GM12878 (cell line): ENCODE data around the gene TRAPPC2B. TPM values are rescaled to one million over a fixed set of nuclear protein-coding genes. Genes with fewer than 3 reads are reported as not detected.
A peak's percentile ranks its signal among the peaks of the same experiment; 100 is the strongest.

Source experiments
- ATAC-seq: fragments of 200-7000 bp; cut with Tn5 transposase; 3 replicates; pipeline ENCODE4 v1.9.1; 2020; ENCODE audit warnings: mild to moderate bottlenecking, moderate library complexity
- Bru-seq: library from RNA; stranded (reverse); fragments of 400-500 nt; gene quantifications from one replicate; lab custom pipeline; 2021; lab: Mats Ljungman, UMichigan
- BruChase-seq, 2 experiments: library from RNA; stranded (reverse); fragments of 400-500 nt; gene quantifications; one replicate each; lab custom pipeline; 2021; lab: Mats Ljungman, UMichigan
- BruUV-seq: library from RNA; stranded (reverse); fragments of 400-500 nt; replicated peaks from 2 replicates; lab custom pipeline; 2021; lab: Mats Ljungman, UMichigan
- CTCF ChIA-PET: fragments of 300-600 bp; sonication (Branson Sonifier 250); formaldehyde crosslinking; extraction: SDS; loops from one replicate; lab custom pipeline; 2021; ENCODE audit warnings: inconsistent platforms; lab: Yijun Ruan, JAX
- POLR2A ChIA-PET: fragments of 350-600 bp; formaldehyde crosslinking; extraction: SDS; loops from one replicate; lab custom pipeline; 2021; ENCODE audit warnings: inconsistent platforms; lab: Charles Lee
- RAD21 ChIA-PET: fragments of 300-600 bp; sonication (Branson Sonifier 250); formaldehyde crosslinking; loops from one replicate; lab custom pipeline; 2023; ENCODE audit warnings: antibody characterized with exemption; ENCODE audit not compliant: unreplicated experiment; lab: Charles Lee
- SMC1A ChIA-PET: fragments of 300-600 bp; sonication (Branson Sonifier 250); formaldehyde crosslinking; loops from one replicate; lab custom pipeline; 2023; ENCODE audit not compliant: unreplicated experiment, uncharacterized antibody; lab: Charles Lee
- DNase-seq: peaks from one replicate; pipeline ENCODE4 v3.0.0-alpha.2; 2011; ENCODE audit warnings: low read depth, low spot score
- FAIRE-seq: peaks from 3 replicates; lab custom pipeline; 2011; peaks lifted over from hg19 to GRCh38; lab: Jason Lieb, UNC
- H2AFZ ChIP-seq: 2 replicates; pipeline ENCODE4 v1.6.0; 2011; ENCODE audit warnings: low read depth, low read length, control low read depth; ENCODE audit not compliant: control insufficient read depth
- H3K27ac ChIP-seq: 2 replicates; pipeline ENCODE4 v1.5.1; 2011; ENCODE audit warnings: control low read depth; ENCODE audit not compliant: control insufficient read depth, insufficient read depth
- H3K27me3 ChIP-seq, 2 experiments: replicated peaks in 1 of 2; 2 replicates each; pipeline versions ENCODE4 v1.6.0 to v1.6.1; 2011; ENCODE audit warnings: low read length in 1 of 2; ENCODE audit not compliant: control insufficient read depth in 2 of 2, insufficient read depth in 2 of 2
- H3K36me3 ChIP-seq, 2 experiments: 2 replicates each; pipeline ENCODE4 v1.5.1; 2011; ENCODE audit warnings: low read length in 1 of 2; ENCODE audit not compliant: control insufficient read depth in 2 of 2, insufficient read depth in 2 of 2
- H3K4me1 ChIP-seq: 2 replicates; pipeline ENCODE4 v1.6.1; 2011; ENCODE audit warnings: mild to moderate bottlenecking, low read length, moderate library complexity, mixed read lengths; ENCODE audit not compliant: control insufficient read depth, insufficient read depth
- H3K4me2 ChIP-seq: 2 replicates; pipeline ENCODE4 v1.6.0; 2011; ENCODE audit warnings: control low read depth; ENCODE audit not compliant: control insufficient read depth, insufficient read depth
- H3K4me3 ChIP-seq: fragments of 200-600 bp; sonication (generic); 2 replicates; pipeline ENCODE4 v1.5.1; 2016
- H3K79me2 ChIP-seq: 2 replicates; pipeline ENCODE4 v1.6.0; 2011; ENCODE audit warnings: low read length; ENCODE audit not compliant: control insufficient read depth, insufficient read depth
- H3K9ac ChIP-seq: 2 replicates; pipeline ENCODE4 v1.8.0; 2011; ENCODE audit warnings: low read length, control low read depth, mixed read lengths; ENCODE audit not compliant: control insufficient read depth, insufficient read depth
- H3K9me3 ChIP-seq: replicated peaks from 3 replicates; pipeline ENCODE4 v1.5.1; 2011; ENCODE audit warnings: mild to moderate bottlenecking, low read length; ENCODE audit not compliant: control insufficient read depth, insufficient read depth
- H4K20me1 ChIP-seq: 2 replicates; pipeline ENCODE4 v1.6.0; 2011; ENCODE audit not compliant: control insufficient read depth, insufficient read depth
- CHD4 ChIP-seq: fragments of 200-600 bp; sonication (generic); IDR thresholded peaks from 2 replicates; pipeline ENCODE4 v1.6.1; 2016; ENCODE audit warnings: mild to moderate bottlenecking
- ETV6 ChIP-seq, 2 experiments: fragments of 450-650 bp in 1 of 2; IDR thresholded peaks in 1 of 2; conservative IDR thresholded peaks in 1 of 2; 2 replicates each; pipeline ENCODE4 v1.6.1; 2014; ENCODE audit warnings: antibody characterized with exemption in 1 of 2, borderline replicate concordance in 1 of 2, low read depth in 1 of 2, mild to moderate bottlenecking in 1 of 2, moderate library complexity in 1 of 2
- HDAC2 ChIP-seq: fragments of 200-600 bp; sonication (generic); IDR thresholded peaks from 2 replicates; pipeline ENCODE4 v1.6.1; 2017
- HDAC6 ChIP-seq: fragments of 200-600 bp; sonication (generic); IDR thresholded peaks from one replicate; pipeline ENCODE4 v1.8.0; 2017; ENCODE audit warnings: antibody characterized with exemption; ENCODE audit not compliant: unreplicated experiment
- MTA2 ChIP-seq: fragments of 450-650 bp; IDR thresholded peaks from 2 replicates; pipeline ENCODE4 v1.6.1; 2016; ENCODE audit warnings: low read depth, mild to moderate bottlenecking, moderate library complexity
- NFXL1 ChIP-seq: fragments of 450-650 bp; IDR thresholded peaks from 2 replicates; pipeline ENCODE4 v1.6.1; 2017; ENCODE audit warnings: antibody characterized with exemption, mild to moderate bottlenecking, borderline replicate concordance
- RELB ChIP-seq: fragments of 450-650 bp; IDR thresholded peaks from 2 replicates; pipeline ENCODE4 v1.6.1; 2017; ENCODE audit warnings: low read depth, mild to moderate bottlenecking, moderate library complexity
- SMARCA5 ChIP-seq: fragments of 450-650 bp; IDR thresholded peaks from 2 replicates; pipeline ENCODE4 v1.6.1; 2017; ENCODE audit warnings: mild to moderate bottlenecking
- SPI1 ChIP-seq: IDR thresholded peaks from 2 replicates; pipeline ENCODE4 v1.6.1; 2011; ENCODE audit warnings: low read depth, mild to moderate bottlenecking, low read length, moderate library complexity, borderline replicate concordance; ENCODE audit not compliant: insufficient read depth
- ZBTB4 ChIP-seq: fragments of 450-650 bp; formaldehyde crosslinking; IDR thresholded peaks from 2 replicates; pipeline ENCODE4 v1.4.0; 2022; ENCODE audit warnings: mild to moderate bottlenecking, moderate library complexity
- WGBS: methylation state at CpG from one replicate; pipeline ENCODE4 v1.1.6; 2016; ENCODE audit warnings: low lambda C conversion rate; ENCODE audit not compliant: insufficient replicate concordance, insufficient coverage; ENCODE audit errors: missing lambda C conversion rate; 5-methylcytosine and 5-hydroxymethylcytosine counted together
- in situ Hi-C: fragments of 300-500 bp; cut with MboI; formaldehyde crosslinking; loops from 9 replicates; pipeline ENCODE4 v1.14.3; 2018; ENCODE audit warnings: mixed read lengths
- intact Hi-C: fragments of 100-400 bp; cut with micrococcal nuclease; formaldehyde crosslinking; loops from one replicate; pipeline ENCODE4 v1.14.2; 2022; ENCODE audit not compliant: unreplicated experiment
- long read RNA-seq, 2 experiments: library from polyadenylated mRNA; unstranded; transcript quantifications; one replicate each; pipeline ENCODE4 v2.0.0, GENCODE V29; 2019 to 2020
- polyA minus RNA-seq, 3 experiments: library from RNA; depleted of rRNA, polyadenylated mRNA; stranded (reverse); fragments of >200 nt; gene quantifications; 2 replicates each; pipeline ENCODE4 v1.2.3, GENCODE V29; 2011
- polyA plus RNA-seq, 11 experiments: library from polyadenylated mRNA; depleted of rRNA in 4 of 11; unstranded in 6 of 11; stranded (reverse) in 5 of 11; fragments of >200 nt; fragmentation: Nextera tagmentation in 4 of 11; fragmentation: Illumina TruSeq in 1 of 11; extraction: Ambion mirVana in 4 of 11; extraction: Trizol in 1 of 11; gene quantifications; 1 replicate in 1 of 11; 2 replicates in 10 of 11; pipeline versions ENCODE4 v1.2.1 to v1.2.3, GENCODE V29; 2011 to 2016; ENCODE audit warnings: inconsistent platforms in 2 of 11, missing spikeins in 2 of 11, low read depth in 1 of 11
- total RNA-seq, 4 experiments: library from RNA; depleted of rRNA in 3 of 4; stranded (reverse); fragments of >200 nt in 3 of 4; fragmentation: Illumina TruSeq in 1 of 4; extraction: Trizol in 1 of 4; gene quantifications; 2 replicates each; pipeline versions ENCODE4 v1.2.1 to v1.2.3, GENCODE V29; 2013 to 2021

Gene TRAPPC2B
- 14.0 and 19.6 TPM in 2 replicates for total RNA-seq (2013; cell fraction: nucleolus; rRNA removed)
- total RNA-seq (2014; rRNA removed) = 15.0 and 18.5 TPM in 2 replicates
- total RNA-seq (2014; rRNA removed; fragmentation: Illumina TruSeq; extraction: Trizol) = 21.9 and 22.2 TPM in 2 replicates
- total RNA-seq (2021) = 8.7 and 10.6 TPM in 2 replicates
- polyA plus RNA-seq (2011; ENCODE audit: low read depth) = 10.3 TPM
- 24.5 and 29.6 TPM in 2 replicates for polyA plus RNA-seq (2011; rRNA removed)
- 17.1 and 25.0 TPM in 2 replicates for polyA plus RNA-seq (2011; cell fraction: cytosol; rRNA removed)
- polyA plus RNA-seq (2011; cell fraction: nucleus; rRNA removed) = 7.9 and 8.2 TPM in 2 replicates
- 16.2 and 17.2 TPM in 2 replicates for polyA plus RNA-seq (2012)
- polyA plus RNA-seq (2014; fragmentation: Illumina TruSeq; extraction: Trizol) = 9.9 and 21.5 TPM in 2 replicates
- 10 to 100 TPM; 71.0 to 86.4 TPM for polyA plus RNA-seq (2014; fragmentation: Nextera tagmentation; extraction: Ambion mirVana)
- polyA plus RNA-seq (2014; rRNA removed) = 18.5 and 26.6 TPM in 2 replicates
- polyA plus RNA-seq (2016; fragmentation: Nextera tagmentation; extraction: Ambion mirVana) = 10 to 100 TPM; 37.9 to 40.4 TPM
- 7.3 and 9.9 TPM in 2 replicates for polyA minus RNA-seq (2011; rRNA and poly(A)+ RNA removed)
- 4.8 and 5.6 TPM in 2 replicates for polyA minus RNA-seq (2011; cell fraction: cytosol; rRNA and poly(A)+ RNA removed)
- 2.2 and 3.9 TPM in 2 replicates for polyA minus RNA-seq (2011; cell fraction: nucleus; rRNA and poly(A)+ RNA removed)
- Bru-seq, nascent RNA = percentile 90 among the genes with signal in this experiment
- percentile 76 among the genes with signal in this experiment for BruChase-seq, experiment 1, labeled RNA remaining after a 6-hour chase
- BruChase-seq, experiment 2, labeled RNA remaining after a 2-hour chase = percentile 88 among the genes with signal in this experiment
- long read RNA-seq, experiment 1, transcript TRAPPC2B-201 (2 exons, 732 nt) = major isoform, 6 of 6 reads
- long read RNA-seq, experiment 1, partial matches to known transcripts = 0 of 6 reads
- long read RNA-seq, experiment 1, other reads (novel, unspliced or antisense) = 0 of 6 reads
- long read RNA-seq, experiment 2, transcript TRAPPC2B-201 (2 exons, 732 nt) = major isoform, 39 of 39 reads
- long read RNA-seq, experiment 2, partial matches to known transcripts = 0 of 39 reads
- long read RNA-seq, experiment 2, other reads (novel, unspliced or antisense) = 0 of 39 reads

GRCh38 chr19:57362997-57363687 is at the start of gene TRAPPC2B, which contains the start of gene ZNF547:
TSS of gene TRAPPC2B (plus strand) at chr19:57363551. CDS start at chr19:57364834, 1,283 bp downstream.
TSS of gene ZNF547 (plus strand) at chr19:57363551. CDS start at chr19:57368556, 5,005 bp downstream.
- H2AFZ ChIP-seq = peak within 1 kb of the TSS; percentile 99
- H3K4me3 ChIP-seq = peak within 1 kb of the TSS; percentile 72
- SMC1A ChIA-PET = interaction anchor here (0.6 to 1.6 kb wide), 5 partner anchors 10 to 261 kb away, joined by 3 to 4 read pairs (median 3); no protein-coding TSS in a partner anchor
- H3K9me3 ChIP-seq = no peaks in the 10 kb centered on the region; the same call in 2 of the 3 replicates
- BruUV-seq = no TSS peak
- no peaks in the 10 kb centered on the region for H4K20me1 ChIP-seq
- DNase-seq (peak; percentile 98), FAIRE-seq (peak; percentile 99), ATAC-seq (peak; percentile 100)
- no peaks in the 10 kb centered on the region for H3K27me3 ChIP-seq
- H3K27ac ChIP-seq = peak within 1 kb of the TSS; percentile 78
- H3K4me2 ChIP-seq = peak within 1 kb of the TSS; percentile 90
- intact Hi-C loops = loop anchor here (1.0 kb wide), 2 partner anchors 26 to 83 kb away; partner anchors contain the start of genes ZNF460 and ZNF548
- H3K36me3 ChIP-seq = no peaks in the 10 kb centered on the region; a peak in 2 of 4 replicates
- CTCF ChIA-PET = interaction anchor here (0.6 to 1.9 kb wide), 5 partner anchors 12 to 43 kb away, joined by 3 to 6 read pairs (median 5); partner anchors contain the start of genes ZNF304, ZNF543 and ZNF548
- POLR2A ChIA-PET = interaction anchor here (1.4 kb wide), 2 partner anchors 12 to 26 kb away, joined by 4 to 5 read pairs; partner anchors contain the start of gene ZNF304
- peaks cover 5% of the 10 kb centered on the region for H3K79me2 ChIP-seq
- 4% methylated on average over 47 of the region's 47 CpGs for WGBS
- in situ Hi-C loops = no loop called here
- H3K4me1 ChIP-seq = no peaks in the 10 kb centered on the region
- RAD21 ChIA-PET = interaction anchor here (1.6 kb wide), 1 partner anchor 12 kb away, joined by 5 read pairs; the partner anchor contains the start of gene ZNF304
- H3K9ac ChIP-seq = peak within 1 kb of the TSS; percentile 72
- TF ChIP-seq MTA2 (no peak), HDAC2 (no peak), ZBTB4 (no peak; the same call in 1 of the 2 replicates), ETV6 (conservative IDR thresholded peaks at IDR 0.05 in 1 of 2, IDR thresholded peaks at IDR 0.05 in 1 of 2; ENCODE audit: borderline replicate concordance in 1 of 2, low read depth in 1 of 2) (no peak), SMARCA5 (no peak), NFXL1 (no peak), CHD4 (no peak), SPI1 (peak; percentile 12; the same call in 1 of the 2 replicates), HDAC6 (no peak), RELB (peak; percentile 69; the same call in 1 of the 2 replicates)
